SK-N-MC (cell line): Measurements from ENCODE around the gene P2RY6.

ENCODE experiments used
- EZH2 ChIP-seq: fragments of 200-600 bp; sonication (generic); IDR thresholded peaks from one replicate; pipeline ENCODE4 v1.6.1; 2017; ENCODE audit warnings: antibody characterized with exemption
- FOXP2 ChIP-seq: optimal IDR thresholded peaks from 2 replicates; pipeline ENCODE3; 2011; ENCODE audit warnings: mild to moderate bottlenecking, moderate library complexity; ENCODE audit not compliant: insufficient read depth; ENCODE audit errors: extremely low read length, control extremely low read depth
- POLR2AphosphoS5 ChIP-seq: IDR thresholded peaks from 2 replicates; pipeline ENCODE4 v1.6.1; 2012; ENCODE audit warnings: mild to moderate bottlenecking, low read depth, low read length, borderline replicate concordance

DNA sequence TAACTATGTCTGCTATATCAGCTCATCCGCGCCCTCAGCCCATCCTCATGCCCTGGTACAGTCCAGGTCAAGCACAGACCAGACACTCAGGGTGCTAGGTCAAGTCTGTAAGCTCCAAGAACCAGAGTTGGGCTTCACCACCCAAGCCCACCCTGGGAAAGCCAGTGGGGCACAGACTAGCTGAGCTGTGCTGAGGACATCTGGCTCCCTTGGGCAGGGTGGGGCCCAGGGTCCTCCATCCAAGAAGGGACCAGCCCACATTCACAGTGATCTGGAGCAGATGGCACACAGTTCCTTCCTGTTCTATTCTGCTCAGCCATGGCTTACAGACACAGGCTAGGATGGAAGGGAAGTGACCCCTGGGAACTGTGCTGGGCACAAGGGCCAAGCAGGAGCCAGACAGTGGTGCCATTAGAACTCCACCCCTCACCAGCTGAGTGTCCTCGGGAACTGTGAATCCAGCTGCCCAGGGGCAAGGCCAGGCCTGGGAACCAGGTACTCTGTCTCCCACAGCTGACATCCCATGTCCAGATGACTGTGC is 9.1 kb downstream of the P2RY6 start:
- TF ChIP-seq POLR2AphosphoS5 (no peak), EZH2 (no peak), FOXP2 (no peak)
